HUDEP-2 (cell line): ENCODE data around the gene PSMA3.
"Not testable (repeated sequence)": the region's sequence is repeated elsewhere in the genome, so short reads cannot be mapped to it uniquely, and the experiment has no call there.

Source experiments
- DNase-seq, 76 experiments: peaks; one replicate each; lab custom pipeline; 2025; ENCODE audit not compliant: unreplicated experiment in 76 of 76; lab: John Stamatoyannopoulos, UW

PSMA3 gene

DNA sequence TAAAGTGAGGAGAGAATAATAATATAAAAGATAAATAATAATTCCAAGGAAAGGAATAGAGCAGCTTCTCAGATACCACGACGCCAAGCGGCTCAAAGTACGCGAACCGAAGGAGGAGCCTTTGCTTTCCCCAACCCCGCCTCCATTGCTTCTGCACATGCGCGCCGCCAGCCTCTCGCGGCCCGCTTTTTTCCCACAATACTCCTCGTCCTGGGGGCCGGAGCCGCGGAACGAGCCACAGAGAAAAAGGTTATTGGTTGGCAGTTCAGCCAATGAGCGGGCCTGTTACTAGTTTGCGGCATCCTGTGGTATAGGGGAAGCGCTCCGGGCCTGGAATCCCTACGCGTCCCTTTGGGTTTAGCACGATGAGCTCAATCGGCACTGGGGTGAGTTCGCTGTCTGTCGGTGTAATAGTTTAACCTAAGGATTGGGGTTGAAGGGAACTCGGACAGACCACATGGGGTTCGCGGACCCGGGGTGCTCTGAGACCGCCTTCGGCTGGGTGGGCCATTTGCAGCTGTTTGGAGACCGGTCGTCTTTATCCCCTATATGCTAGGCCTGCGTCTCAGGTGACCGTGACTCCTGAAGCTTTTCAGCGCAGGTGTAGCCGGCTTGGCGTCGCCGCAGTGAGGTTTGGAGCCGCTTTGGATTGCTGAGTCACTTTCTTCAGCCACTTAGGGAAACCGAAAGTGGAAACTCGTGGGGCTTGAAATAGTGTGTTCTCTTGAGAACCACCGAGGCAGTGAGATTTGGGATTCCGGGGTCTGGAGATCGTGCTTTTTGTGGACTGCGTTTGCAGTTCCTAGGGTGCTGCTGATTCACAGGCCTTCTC lies at the start of gene PSMA3:
TSS of gene PSMA3 (plus strand) at position 288 of the 832 bp plus-strand sequence. CDS start at position 366, 78 bp downstream.
- peak in 75 of 76 experiments; percentile 60 to 98 (median 95) for DNase-seq

DNA sequence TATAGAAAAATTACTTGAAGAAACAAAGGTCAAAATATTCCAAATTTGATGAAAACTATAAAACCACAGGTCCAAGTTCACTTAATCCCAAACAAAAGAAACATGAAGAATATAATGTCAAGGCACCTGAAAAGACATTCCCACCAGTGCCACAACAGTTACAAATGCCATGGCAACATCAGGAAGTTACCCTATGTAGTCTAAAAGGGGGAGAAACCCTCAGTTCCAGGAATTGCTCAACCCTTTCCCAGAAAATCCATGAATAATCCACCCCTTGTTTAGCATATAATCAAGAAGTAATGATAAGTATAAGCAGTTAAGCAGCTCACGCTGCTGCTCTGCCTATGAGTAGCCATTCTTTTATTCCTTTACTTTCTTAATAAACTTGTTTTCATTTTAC lies 48.4 kb upstream of the PSMA3 start:
- no peak for DNase-seq

DNA sequence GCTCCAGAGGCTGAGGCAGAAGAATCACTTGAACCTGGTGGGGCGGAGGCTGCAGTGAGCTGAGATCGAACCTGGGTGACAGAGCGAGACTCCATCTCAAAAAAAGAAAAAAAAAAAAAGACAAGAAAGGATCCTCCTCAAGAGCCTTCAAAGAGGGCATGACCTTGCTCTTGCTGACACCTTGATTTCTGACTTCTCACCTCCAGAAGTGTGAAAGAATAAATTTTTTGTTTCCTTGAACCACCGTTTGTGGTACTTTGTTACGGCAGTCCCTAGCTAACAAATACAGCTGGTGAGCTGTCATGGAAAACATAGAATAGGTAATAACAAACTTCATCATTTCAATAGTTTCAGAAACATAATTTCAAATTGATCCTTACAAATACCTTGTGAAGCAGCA lies 46.6 kb upstream of the PSMA3 start:
- DNase-seq, result no peak

DNA sequence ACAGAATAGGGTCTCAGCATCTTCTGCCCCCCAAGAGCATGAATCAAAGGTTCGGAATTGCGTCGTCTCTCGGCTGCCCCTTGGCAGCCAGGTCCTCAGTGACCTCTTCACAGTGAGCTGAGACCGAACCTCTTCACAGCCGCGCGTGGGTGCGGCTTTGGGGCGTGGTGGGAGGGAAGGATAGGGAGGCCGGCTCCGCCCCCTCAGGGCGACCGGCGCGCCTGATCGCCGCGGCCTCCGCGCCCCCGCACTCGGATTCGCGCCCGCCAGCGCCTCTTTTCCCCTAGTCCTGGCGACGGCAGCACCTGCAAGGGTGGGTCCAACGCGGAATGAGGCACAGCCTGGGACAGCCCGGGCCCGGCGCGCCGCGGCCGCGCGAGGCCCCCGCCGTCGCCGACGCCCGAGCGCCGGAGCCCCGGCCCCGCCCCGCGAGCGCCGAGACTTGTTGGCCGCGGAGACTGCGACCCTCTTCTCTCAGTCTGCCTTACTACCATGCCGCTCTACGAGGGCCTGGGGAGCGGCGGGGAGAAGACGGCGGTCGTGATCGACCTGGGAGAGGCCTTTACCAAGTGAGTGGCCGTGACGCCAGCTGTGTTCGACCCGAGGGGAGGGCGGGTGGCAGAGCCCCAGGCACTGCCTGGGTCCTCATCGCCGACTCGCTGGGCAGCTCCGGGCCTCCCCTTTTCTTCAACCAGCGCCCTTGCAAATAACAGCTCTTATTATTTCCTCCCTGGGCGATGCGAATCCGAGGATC lies 44.7 kb upstream of the PSMA3 start, which contains the start of gene ACTR10:
TSS of gene ACTR10 (plus strand) at position 424 of the 754 bp plus-strand sequence. CDS start at position 493, 69 bp downstream.
- peak in 75 of 76 experiments; percentile 20 to 90 (median 79) for DNase-seq

DNA sequence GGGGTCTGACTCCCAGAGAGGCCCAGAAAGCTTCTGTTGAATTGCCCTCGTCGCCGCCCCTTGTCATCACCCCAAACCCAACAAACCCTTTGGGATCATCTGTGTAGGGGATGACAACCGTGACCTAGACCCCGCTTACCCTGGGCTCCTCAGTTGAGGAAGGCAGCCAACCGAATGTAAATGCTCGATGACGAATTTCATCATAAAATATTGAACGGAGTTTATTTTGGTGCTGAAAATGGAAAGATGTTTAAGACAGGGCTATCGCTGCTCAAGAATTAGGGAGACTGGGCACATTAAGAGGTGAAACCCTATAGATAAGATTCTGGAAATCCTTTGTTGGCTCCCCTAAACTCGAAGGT lies 44.2 kb upstream of the PSMA3 start:
- DNase-seq, result no peak

DNA sequence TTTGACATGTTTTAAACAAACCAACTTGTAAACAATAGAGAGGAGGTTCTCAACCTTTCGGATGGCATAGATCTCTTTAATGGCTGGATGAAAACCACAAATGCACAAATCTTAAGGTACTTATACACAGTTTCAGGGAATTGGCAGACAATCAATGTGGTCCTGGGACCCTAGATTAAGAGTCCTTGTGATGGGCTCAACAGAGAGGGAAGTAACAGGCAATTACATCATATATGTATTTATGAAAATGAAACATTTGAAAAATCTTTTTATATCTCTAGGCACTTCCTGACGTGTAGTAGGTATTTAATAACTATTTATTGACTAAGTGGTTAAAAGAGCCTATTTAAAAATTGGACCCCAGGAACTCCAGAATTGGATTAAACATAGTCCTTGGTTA lies 43.8 kb upstream of the PSMA3 start:
- peak in 1 of 76 experiments; percentile 11 for DNase-seq

DNA sequence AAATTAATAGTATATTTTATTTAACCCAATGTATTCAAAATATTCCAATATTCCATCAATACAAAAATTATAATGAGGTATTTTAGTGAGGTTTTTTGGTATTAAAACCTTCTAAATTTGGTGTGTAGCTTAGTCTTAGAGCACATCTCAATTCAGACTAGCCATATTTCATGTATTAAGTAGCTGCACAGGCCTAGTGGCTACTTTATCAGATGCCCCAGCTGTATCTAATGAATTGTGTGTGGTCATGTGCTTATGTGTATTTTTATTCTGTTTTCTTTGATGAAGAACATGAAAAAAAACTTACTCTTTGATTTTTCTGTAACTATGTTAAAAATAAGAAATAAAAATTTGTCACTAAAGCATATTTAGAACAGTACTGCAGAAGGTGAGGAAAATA lies 31.5 kb upstream of the PSMA3 start:
- DNase-seq, result no peak

DNA sequence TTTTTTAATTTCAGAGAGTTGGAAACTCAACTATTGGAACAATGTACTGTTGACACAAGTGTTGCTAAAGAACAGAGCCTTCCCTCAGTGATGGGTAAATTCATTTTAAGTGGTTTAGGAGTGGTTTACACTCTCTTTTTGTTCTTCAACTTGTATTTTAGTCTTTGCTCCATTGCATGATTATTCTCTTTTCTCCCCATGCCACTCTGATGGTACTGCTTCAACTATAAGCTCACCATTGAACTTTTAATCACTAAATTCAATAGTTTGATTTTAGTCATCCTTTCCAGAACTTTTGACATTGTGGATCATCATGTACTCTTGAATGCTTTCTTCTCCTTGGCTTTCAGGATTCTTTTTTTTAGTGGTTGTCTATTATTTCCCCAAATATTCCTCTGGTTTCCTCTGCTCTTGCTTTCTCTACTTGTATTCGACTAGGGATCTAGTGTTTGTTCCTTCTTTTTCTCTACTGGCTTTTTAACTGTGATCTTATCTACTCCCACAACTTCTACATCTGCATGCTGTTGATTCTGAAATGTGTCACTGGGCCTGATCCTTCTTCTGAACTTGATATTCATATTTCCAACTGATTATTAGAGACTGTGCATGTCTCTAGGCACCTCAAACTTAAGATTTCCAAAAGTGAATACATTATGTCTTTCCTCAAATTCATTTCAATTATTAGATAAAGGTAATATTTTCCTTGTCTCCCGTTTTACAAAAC lies 29.3 kb upstream of the PSMA3 start:
- DNase-seq, result peak in 7 of 76 experiments; percentile 5 to 35 (median 18)

DNA sequence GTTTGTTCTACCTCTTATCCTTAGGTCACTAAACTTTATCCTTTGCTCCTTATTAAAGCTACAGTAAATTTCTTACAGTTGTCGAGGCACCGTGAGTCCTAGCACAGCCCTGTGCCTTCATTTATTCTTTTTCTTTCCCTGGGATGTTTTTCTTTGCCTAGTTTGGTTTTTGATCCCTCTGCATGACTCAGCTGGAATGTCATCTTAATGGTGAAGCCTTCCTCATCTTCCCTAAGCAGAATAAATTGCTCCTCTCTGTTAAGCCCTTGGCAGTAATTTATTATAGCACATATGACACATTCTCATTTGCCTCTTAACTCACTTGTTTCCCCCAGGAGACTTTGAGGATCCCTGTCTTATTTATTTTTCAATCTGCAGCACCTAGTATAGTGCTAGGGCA lies 28.1 kb upstream of the PSMA3 start:
- DNase-seq, result no peak

DNA sequence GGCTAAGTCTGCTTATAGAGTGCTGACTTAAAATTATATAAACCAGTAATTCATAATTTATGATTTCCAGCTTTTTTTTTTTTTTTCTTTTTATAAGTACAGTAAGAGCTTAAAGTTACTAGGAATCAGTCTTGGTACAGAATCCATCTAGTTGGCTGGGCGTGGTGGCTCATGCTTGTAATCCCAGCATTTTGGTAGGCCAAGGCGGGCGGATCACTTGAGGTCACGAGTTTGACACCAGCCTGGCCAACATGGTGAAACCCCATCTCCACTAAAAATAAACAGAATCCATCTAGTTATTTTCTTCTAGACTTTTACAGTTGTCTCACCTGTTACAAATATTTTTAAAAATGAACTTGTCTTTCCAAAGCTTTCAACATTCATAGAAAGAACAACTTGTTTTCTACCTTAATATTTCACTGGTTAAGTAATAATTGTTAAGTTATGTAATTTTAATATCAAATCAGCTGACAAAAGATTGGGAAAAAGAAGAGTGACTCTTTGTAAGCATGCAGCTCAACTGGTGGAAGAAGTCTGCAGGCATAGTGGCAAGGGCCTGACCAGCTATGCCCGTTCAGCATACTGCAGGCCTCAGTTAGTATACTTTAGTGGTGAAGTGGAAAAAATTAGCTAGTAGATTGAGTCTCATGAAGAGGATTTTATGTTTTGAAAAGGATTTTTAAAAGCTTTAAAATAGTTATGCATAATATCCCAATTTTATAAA lies 17.4 kb upstream of the PSMA3 start:
- DNase-seq, result no peak

DNA sequence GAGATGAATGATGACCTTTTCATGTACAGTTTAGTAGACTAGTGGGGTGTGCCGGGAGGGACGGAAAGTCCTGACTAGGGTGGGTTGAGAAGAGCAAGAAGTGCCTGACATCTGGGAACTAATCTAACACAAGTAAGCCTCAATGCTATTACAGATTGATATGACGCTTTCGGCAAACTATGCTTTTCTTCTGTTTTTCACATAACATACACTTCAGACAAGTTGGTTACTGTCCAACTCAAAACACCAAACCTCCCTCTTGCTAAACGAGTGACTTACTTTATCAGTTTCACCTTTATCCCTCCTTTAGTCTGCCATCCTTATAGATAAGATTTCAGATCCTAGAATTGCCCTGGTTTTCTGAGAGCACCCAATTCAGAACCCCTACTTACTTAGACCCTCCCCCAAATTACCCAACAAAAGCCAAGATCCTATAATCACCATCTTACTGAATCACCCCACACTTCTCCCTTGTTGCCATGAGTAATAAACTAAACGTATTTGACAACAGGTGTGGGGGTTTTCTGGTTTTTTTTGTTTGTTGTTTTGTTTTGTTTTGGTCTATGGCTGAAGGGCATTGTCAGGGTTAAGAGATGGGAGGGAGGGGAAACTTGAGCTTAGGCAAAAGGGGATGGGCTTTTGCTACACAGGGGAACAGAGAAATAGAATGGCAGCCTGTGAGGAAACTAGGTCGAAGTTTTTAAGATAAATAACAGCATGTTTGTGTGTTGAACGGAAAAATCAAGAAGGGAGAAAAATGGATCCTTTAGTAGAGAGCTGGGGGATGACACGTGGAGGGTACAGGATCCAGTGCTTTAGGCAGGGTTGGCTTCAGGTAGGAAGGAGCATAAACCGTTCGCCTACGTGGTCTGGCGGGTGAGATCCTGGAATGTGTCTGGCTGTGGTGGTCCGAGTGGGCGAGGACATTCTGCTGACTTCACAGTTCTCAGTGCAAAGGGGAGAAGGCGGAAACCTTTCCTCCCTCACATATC lies 6.1 kb upstream of the PSMA3 start:
- peak in 2 of 76 experiments; percentile 14 to 27 for DNase-seq

DNA sequence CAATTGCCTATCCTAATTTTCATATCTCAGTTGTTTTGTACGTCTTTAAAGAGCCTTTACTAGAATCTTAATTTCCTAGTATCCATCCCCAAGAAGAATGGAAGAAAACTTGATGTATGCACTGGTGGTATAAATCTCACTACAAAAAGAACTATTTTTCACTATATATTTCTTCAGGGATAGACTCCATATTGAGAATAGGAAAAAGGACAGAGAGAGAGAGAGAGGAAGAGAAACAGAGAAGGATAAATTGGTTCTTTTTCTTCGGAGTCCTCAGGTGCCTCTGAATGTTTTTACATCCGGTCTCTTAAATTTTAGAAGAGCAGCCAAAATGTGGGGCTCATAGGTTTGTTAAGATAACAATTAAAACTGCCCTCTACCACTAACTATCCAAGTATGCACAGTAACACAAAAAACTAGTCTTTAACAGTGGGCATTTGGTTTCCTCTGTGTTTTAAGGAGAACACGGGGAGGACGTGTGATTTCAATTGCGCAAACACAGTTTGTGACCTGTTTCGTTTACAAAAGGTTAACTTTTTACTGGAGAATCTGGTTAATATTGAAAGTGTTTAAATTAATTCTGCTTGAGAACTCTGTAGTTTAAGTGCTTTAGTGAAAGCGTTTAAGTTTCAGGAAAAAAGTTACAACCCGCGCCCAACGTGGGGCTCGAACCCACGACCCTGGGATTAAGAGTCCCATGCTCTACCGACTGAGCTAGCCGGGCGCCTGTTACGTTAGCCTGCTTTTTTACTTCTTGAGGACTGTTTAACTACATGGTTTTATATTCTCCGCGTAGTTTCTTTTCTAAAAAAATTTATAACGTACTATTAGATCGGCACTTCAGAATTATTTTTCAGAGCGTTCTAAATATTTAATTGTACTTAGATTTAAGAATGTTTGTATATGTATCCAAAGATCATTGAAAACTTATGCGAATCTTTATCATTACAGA lies 5.1 kb upstream of the PSMA3 start:
- DNase-seq, result peak in 68 of 76 experiments; percentile 2 to 83 (median 58)

DNA sequence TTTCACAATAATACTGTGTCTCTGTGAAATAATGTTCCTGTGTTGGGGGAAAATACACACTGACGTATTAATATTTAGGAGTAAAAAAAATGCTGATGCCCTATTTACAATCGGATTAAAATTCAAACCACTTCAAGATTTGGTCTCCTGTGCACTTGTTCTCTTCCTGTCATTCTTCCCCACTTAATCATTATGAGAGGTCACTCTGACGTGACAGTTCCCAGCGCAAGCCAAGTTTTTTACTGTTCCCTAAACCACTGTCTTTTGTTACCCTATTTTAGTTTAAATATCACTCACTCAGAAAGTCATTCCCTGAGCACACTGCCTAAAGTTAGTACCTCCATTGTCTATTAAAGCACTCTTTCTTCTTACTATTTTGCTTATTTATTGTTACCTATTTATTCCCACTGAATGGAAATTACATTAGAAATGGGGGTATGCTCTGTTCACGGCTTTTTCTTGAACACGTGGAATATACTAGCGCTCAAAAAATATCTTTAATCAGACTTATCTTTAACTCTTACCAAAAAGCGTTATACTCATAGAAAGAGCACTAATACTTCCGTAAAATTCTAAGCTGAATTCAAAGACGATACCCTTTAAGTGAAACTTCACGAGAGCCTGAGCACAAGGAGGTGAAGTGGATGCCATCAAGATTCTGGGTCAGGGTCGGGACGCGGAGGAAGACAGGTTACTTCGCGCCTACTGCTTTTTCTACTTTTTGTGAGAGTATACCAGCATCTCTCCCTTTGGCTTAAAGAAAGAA lies 670 bp upstream of the PSMA3 start:
- DNase-seq, result peak in 39 of 76 experiments; percentile 5 to 86 (median 51)

DNA sequence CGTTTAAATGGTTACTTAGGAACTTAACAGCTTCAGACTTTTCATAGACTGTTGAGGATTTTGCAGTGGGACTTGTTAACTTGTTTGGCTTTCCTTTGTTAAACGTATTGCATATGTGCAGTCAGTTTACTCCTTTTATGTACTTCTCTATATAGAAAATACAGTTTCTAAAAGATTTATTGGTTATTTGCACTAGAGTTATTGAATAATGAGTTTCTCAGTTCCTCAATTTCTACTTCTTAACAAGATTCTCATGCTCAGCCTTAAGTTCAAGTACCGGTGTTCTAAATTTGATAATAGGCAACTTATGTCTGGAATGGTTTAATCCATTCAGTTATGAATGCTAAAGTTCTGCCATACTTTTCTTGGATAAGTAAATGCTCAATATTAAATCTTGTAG lies 919 bp downstream of the PSMA3 start:
- no peak for DNase-seq

DNA sequence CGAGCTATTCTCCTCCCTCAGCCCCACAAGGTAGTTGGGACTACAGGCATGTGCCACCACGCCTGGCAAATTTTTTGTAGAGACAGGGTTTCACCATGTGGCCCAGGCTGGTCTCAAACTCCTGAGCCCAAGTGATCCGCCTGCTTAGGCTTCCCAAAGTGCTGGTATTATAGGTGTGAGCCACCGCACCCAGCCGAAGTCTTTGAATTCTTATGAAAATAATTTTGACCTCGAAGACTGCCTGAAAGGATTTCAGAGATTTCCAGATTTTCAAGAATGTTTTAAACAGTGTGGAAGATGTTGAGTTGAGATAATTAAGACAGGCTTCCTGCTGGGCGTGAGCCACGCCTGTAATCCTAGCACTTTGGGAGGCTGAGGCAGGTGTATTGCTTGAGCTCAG lies 5.0 kb downstream of the PSMA3 start:
- no peak for DNase-seq

DNA sequence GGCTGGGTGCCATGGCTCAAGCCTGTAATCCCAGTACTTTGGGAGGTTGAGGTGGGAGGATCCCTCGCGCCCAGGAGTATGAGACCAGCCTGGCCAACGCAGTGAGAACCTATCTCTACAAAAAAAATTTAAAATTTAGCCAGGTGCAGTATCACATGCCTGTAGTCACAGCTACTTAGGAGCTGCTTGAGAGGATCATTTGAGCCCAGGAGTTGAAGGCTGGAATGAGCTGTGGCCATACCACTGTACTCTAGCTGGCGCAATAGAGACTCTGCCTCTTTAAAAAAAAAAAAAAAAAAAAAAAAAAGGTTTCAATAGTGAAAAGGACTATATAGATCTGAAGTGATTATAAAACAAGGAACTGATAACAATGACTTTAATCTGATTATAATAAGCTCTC lies 13.5 kb downstream of the PSMA3 start:
- DNase-seq, result no peak

DNA sequence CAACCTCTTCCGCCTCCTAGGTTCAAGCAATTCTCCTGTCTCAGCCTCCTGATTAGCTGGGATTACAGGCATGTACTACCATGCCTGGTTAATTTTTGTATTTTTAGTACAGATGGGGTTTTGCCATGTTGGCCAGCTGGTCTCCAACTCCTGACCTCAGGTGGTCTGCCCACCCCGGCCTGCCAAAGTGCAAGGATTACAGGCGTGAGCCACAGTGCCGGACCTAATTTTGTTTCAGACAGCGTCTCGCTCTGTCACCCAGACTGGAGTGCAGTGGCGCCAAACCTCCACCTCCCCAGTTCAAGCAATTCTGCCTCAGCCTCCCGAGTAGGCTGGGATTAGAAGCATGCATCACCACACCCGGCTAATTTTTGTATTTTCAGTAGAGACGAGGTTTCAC lies 17.4 kb downstream of the PSMA3 start:
- not testable (repeated sequence) for DNase-seq
